Measurements from ENCODE around the gene PTPRA.

DNA sequence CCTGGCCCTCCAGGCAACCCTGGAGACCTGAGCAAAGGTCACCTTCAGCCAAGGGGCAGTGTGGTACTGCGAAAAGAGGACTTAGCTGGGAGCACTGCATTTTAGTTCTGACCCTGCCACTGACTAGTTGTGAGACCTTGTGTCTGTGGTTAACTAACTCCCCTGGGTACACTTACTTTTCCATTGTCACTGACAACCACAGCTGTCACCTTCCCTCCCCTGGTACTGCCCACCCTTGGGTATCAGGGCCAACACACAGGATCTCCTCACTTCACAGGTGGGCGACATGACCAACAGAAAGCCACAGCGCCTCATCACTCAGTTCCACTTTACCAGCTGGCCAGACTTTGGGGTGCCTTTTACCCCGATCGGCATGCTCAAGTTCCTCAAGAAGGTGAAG, 148.5 kb downstream of the PTPRA start:
- TF ChIP-seq, protein P1, sequence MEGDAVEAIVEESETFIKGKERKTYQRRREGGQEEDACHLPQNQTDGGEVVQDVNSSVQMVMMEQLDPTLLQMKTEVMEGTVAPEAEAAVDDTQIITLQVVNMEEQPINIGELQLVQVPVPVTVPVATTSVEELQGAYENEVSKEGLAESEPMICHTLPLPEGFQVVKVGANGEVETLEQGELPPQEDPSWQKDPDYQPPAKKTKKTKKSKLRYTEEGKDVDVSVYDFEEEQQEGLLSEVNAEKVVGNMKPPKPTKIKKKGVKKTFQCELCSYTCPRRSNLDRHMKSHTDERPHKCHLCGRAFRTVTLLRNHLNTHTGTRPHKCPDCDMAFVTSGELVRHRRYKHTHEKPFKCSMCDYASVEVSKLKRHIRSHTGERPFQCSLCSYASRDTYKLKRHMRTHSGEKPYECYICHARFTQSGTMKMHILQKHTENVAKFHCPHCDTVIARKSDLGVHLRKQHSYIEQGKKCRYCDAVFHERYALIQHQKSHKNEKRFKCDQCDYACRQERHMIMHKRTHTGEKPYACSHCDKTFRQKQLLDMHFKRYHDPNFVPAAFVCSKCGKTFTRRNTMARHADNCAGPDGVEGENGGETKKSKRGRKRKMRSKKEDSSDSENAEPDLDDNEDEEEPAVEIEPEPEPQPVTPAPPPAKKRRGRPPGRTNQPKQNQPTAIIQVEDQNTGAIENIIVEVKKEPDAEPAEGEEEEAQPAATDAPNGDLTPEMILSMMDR (IDR thresholded peaks at IDR 0.05), result no peak
- TF ChIP-seq POLR2A (IDR thresholded peaks at IDR 0.05), result no peak

All from thyroid gland (tissue), 4 donors.